PFSK-1 (cell line): ENCODE results near the gene VEZF1.

Experiments
- FOXP2 ChIP-seq: optimal IDR thresholded peaks from 2 replicates; pipeline ENCODE3; 2011; ENCODE audit warnings: borderline replicate concordance, control low read depth, inconsistent platforms; ENCODE audit not compliant: insufficient read depth; ENCODE audit errors: extremely low read length, extremely low read depth
- POLR2AphosphoS5 ChIP-seq: IDR thresholded peaks from 2 replicates; pipeline ENCODE4 v1.6.1; 2012; ENCODE audit warnings: low read depth, mild to moderate bottlenecking, control low read depth, low read length, moderate library complexity
- SIN3A ChIP-seq: IDR thresholded peaks from 2 replicates; pipeline ENCODE4 v1.6.1; 2012; ENCODE audit warnings: mild to moderate bottlenecking, low read length, moderate library complexity, borderline replicate concordance; ENCODE audit not compliant: insufficient read depth
- TAF1 ChIP-seq: IDR thresholded peaks from 2 replicates; pipeline ENCODE4 v1.6.1; 2012; ENCODE audit warnings: low read length, control low read depth, borderline replicate concordance; ENCODE audit not compliant: insufficient read depth
- TF ChIP-seq, protein P1 (sequence below), 2 experiments: IDR thresholded peaks; 2 replicates each; pipeline versions ENCODE4 v1.6.1 to v1.8.0; 2011 to 2012; ENCODE audit warnings: low read depth in 2 of 2, low read length in 2 of 2, control low read depth in 1 of 2, inconsistent platforms in 1 of 2, mild to moderate bottlenecking in 1 of 2, moderate library complexity in 1 of 2; ENCODE audit not compliant: insufficient read depth in 1 of 2

VEZF1 gene

DNA sequence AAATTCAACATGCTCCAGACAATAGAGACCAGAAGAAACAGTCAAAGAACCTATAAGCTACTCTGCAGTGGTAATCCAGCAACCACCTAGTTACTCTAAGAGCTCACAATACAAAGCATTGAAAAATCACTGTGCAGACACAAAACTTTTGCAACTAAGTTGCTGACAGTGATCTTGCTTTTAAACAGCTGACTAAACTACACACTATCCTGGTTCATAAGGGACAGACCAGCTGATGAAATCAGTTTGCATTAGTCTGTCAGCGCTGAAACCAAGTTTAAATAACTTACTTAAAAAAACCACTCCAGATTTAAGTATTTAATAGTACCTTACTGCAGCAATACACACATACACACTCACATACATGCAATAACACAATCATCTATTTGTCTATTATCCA, 4.6 kb downstream of the VEZF1 start:
- TF ChIP-seq, protein P1, sequence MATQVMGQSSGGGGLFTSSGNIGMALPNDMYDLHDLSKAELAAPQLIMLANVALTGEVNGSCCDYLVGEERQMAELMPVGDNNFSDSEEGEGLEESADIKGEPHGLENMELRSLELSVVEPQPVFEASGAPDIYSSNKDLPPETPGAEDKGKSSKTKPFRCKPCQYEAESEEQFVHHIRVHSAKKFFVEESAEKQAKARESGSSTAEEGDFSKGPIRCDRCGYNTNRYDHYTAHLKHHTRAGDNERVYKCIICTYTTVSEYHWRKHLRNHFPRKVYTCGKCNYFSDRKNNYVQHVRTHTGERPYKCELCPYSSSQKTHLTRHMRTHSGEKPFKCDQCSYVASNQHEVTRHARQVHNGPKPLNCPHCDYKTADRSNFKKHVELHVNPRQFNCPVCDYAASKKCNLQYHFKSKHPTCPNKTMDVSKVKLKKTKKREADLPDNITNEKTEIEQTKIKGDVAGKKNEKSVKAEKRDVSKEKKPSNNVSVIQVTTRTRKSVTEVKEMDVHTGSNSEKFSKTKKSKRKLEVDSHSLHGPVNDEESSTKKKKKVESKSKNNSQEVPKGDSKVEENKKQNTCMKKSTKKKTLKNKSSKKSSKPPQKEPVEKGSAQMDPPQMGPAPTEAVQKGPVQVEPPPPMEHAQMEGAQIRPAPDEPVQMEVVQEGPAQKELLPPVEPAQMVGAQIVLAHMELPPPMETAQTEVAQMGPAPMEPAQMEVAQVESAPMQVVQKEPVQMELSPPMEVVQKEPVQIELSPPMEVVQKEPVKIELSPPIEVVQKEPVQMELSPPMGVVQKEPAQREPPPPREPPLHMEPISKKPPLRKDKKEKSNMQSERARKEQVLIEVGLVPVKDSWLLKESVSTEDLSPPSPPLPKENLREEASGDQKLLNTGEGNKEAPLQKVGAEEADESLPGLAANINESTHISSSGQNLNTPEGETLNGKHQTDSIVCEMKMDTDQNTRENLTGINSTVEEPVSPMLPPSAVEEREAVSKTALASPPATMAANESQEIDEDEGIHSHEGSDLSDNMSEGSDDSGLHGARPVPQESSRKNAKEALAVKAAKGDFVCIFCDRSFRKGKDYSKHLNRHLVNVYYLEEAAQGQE (IDR thresholded peaks at IDR 0.05; ENCODE audit: insufficient read depth in 1 of 2, low read depth in 2 of 2, low read length in 2 of 2) = no peak
- TF ChIP-seq POLR2AphosphoS5 (no peak), FOXP2 (no peak), SIN3A (no peak), TAF1 (no peak)

DNA sequence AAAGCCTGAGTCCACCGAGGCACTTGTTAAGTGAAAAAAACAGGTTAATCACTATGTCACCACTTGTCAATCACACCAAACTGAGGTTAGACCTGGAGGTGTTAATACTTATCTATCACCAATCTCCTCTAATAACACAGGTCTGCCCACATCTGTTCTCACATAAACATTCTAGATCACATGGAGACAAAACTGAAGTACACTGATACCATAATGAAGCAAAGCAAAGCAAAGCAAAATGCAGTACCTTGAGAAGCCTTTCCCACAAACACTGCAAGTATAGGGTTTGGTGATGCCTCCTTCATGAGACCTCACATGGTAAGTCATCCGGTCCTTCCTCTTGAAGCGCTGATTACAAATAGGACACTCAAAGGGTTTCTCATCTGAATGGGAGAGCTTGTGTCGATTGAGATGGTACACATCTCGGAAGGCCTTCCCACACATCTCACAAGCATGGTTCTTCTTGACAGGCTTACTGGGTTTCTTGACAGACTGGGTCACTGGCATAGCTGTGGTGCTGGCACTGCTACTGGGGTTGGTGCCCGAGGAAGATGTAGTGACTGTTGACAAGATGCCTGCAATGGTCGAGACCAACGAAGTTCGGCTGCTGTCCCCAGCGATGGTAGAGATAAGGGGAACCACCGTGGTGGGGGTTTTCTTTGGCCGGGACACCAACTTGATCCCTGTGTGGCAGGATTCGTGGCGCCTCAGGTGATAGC, 5.4 kb downstream of the VEZF1 start:
- TF ChIP-seq, protein P1 (IDR thresholded peaks at IDR 0.05; ENCODE audit: insufficient read depth in 1 of 2, low read depth in 2 of 2, low read length in 2 of 2) = no peak
- TF ChIP-seq POLR2AphosphoS5 (no peak), TAF1 (no peak), FOXP2 (no peak), SIN3A (no peak)

DNA sequence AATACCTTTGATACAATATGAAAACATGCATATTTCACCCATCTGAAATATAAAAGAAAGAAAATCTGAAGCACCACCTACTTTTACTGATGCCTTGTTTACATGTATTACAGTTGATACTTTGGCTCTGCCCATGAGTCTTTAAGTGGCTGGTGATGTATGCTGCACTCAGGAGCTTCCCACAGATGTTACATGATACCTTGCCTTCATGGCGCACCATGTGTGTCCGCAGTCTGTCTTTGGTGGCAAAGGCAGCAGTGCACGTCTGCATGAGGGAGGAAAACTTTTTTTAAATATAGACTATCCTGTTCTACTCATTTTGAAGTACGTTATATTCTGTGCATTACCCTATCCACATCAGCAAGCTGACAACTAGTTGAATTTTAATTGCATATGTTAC, 7.5 kb downstream of the VEZF1 start:
- TF ChIP-seq TAF1 (no peak), SIN3A (no peak)

DNA sequence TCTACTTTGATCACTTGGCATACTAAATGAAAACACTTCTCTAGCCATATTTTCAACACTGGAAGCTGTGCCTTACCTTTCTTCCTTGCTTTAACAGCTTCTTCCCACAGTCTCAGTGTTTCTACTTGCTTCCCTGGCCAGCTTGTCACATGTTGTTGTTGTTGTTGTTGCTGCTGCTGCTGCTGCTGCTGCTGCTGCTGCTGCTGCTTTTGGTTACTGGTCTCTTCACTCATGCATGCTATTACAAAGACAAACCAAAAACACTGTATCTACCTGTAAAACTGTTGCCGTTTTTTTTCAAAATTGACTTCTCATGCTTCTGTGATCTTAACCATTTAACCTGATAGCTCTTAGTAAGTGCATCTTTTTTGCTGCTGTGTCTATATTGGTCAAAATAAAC, 9.0 kb downstream of the VEZF1 start:
- TF ChIP-seq TAF1 (no peak), SIN3A (no peak), POLR2AphosphoS5 (no peak), FOXP2 (no peak)
- TF ChIP-seq, protein P1 (IDR thresholded peaks at IDR 0.05; ENCODE audit: insufficient read depth in 1 of 2, low read depth in 2 of 2, low read length in 2 of 2) = no peak

DNA sequence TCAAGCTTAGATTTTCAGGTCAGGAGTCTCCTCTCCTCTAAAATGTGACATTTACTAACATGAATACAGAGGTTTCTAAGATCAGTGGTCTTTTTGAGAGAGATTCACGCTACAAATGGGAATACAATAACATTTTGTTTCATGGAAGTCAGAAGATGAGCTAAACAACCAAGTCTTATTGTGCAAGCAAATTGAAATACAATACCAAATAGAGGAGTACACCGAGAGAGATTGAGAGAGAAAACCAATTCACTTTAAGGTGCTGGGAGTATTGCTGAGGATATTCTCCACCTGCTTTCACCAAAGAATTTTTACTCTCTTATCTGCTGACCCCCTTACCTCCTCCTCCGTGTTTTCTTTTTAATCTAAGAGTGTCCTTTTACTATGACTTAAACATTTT, 11.5 kb downstream of the VEZF1 start:
- TF ChIP-seq FOXP2 (no peak), TAF1 (no peak), POLR2AphosphoS5 (no peak), SIN3A (no peak)
- TF ChIP-seq, protein P1 (IDR thresholded peaks at IDR 0.05; ENCODE audit: insufficient read depth in 1 of 2, low read depth in 2 of 2, low read length in 2 of 2) = no peak
